Inflammatory macrophage (primary cell): Measurements from ENCODE around the gene HEYL.
"Not testable (repeated sequence)": the region's sequence is repeated elsewhere in the genome, so short reads cannot be mapped to it uniquely, and the experiment has no call there.

Experiments used
- DNase-seq, 2 donors: peaks; one replicate each; pipeline ENCODE4 v3.0.0-alpha.2; 2020 to 2022

Gene HEYL

DNA sequence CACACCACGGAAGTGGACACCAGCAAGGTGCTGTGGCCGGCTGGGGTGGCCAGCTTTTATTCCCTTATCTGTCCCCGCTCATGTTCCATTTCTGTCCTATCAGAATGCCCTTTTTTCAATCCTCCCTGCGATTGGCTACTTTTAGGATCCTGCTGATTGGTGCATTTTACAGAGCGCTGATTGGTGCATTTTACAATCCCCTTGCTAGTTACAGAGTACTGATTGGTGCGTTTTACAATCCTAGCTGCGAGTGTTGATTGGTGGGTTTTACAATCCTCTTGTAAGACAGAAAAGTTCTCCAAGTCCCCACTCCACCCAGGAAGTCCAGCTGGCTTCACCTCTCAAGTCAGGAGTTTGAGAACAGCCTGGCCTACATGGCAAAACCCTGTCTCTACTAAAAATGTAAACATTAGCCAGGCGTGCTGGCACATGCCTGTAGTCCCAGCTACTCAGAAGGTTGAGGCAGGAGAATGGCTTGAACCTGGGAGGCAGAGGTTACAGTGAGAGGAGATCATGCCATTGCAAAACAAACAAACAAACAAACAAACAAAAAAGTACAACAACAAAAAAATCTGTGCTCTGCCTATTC lies 37.7 kb downstream of the HEYL start:
- DNase-seq, result not testable (repeated sequence)

DNA sequence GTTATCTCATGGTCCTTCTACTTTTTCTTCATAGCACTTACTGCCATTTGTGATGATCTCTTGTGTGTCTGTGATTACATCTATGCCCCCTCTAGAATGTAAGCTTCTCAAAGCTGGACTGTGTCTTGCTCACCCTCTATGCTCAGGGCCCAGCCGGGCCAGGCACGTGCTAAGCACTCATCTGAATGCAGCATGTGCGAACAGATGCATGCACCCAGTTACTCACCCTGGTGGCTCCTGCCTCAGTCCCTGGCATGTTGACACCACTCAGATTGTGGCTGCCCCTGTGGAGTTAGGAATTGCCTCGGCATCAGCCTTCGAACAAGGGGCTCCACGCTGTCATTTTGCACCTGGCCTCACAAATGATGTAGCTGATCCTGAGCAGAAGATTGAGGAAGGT lies 43.3 kb downstream of the HEYL start:
- no peak for DNase-seq

DNA sequence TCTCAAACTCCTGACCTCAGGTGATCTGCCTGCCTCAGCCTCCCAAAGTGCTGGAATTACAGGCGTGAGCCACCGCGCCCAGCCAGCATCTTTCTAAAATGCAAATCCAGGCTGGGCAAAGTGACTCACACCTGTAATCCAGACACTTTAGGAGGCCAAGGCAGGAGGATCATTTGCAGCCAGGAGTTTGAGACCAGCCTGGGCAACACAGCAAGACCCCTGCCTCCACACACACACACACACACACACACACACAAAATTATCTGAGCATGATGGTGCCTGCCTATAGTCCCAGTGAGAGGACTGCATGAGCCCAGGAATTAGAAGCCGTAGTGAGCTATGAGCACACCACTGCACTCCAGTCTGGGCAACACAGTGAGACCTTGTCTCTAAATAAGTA lies 46.1 kb downstream of the HEYL start:
- no peak for DNase-seq

DNA sequence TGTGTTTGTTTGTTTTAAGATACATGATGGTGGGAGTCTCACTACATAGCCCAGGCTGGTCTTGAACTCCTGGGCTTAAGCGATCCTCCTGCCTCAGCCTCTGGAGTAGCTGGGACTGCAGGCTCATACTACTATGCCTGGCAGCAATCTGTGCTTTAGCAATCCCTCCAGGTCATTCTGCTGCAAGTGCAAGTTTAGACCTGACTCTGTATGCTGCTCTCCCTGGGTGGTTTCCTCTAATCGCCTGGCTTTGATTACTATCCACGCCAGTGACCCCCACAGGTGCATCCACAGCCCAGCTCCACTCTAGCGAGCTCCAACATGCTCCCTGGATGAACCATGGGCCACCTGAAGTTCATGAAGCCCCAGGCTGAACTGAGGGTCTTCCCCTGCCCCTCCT lies 47.4 kb downstream of the HEYL start:
- DNase-seq, result no peak

DNA sequence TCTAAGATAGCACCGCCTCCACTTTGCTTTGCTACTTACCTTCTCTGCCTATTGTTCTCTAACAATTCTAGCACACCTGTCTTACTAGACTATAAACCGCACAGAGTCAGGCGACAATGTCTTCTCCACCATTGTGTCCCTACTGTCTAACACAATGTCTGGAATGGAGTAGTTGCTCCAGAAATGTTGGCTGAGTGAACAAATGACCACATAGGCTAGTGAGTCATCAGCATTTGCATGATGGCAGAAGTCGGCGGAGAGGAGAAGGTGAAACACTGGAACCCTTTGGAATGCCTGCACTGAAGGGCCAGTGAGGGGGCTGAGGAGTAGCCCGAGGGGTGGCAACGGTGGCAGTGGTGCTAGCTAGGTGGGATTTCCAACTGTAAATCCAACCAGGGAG lies 48.9 kb downstream of the HEYL start:
- no peak for DNase-seq

DNA sequence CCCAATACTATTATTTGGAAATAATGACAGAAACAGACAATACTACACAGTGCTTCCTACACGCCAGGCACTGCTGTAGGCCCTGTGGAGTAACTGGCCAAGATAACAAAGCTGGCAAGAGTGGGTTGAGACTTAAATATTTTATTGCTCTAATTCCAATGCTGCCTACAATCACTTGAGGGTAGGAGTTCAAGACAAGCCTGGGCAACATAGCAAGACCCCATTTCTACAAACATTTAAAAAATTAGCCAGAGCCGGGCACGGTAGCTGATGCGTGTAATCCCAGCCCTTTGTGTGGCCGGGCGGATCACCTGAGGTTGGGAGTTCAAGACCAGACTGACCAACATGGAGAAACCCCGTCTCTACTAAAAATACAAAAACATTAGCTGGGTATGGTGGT lies 53.5 kb downstream of the HEYL start:
- DNase-seq, result no peak

DNA sequence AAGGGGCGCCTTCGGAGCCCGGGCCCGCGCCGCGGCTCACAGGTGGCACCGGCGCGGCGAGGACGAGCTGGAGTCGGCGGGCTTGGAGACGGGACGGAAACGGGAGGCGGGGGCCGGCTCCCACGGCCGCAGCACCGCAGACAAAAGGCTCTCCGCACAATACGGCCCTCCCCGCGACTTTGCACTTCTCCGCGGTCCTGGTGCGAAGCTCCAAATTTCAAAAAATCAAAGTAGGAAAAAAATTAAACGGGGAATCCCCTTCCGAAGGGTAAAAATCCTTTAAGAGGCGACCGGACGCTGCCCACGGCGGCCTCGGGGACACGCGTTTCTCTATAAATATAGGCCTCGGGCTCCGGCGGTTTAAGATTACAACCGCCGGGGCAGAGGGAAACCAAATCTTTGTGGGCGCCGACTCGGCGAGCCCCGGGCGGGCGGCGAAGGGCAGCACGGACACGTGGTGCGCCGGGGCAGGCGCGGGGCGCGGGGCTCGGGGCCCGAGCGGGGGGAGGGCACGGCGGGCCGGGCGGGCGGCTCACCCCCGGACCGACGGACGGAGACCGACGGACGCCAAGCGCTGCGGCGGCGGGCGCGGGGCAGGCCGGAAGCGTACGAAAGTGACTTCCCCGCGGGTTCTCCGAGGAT lies 63.3 kb downstream of the HEYL start:
- DNase-seq, result peak; percentile 17 to 29

DNA sequence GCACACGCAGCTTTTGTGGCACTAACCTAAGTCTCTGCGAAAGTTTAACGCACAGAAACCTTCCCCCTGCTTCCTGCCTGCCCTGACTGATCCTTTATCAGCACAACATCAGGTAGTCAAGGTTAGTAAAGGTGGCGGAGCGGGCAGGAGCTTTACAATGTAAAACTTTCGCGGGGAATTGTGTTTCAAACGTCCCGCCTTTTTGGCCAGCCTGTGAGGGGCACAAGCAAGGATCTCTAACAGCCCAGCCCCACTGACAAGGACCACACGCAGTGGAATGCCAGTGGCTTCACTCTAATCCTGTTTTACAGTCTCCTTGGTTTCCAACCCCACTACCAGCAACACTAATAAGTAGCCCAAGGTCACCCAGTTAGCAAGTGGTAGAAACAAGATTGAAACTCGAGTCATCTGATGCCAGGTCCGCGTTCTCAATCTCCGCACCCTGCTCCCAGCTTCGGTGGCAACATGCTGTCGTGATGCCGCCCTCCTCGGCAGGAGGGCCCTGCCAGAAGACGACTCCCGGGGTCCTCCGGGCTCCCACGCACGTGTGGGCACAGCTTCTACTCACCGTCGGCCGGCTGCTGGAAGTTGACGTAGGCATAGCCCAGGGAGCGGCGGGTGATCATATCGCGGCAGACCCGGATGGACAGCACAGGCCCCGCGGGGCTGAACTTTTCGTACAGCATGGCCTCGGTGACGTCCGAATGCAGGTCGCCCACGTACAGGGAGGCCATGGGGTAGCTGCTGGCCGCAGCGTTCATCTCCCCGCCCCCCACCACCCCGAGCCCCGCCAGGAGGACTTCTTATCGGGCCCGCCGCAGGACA lies 64.0 kb downstream of the HEYL start:
- peak; percentile 47 to 75 for DNase-seq

DNA sequence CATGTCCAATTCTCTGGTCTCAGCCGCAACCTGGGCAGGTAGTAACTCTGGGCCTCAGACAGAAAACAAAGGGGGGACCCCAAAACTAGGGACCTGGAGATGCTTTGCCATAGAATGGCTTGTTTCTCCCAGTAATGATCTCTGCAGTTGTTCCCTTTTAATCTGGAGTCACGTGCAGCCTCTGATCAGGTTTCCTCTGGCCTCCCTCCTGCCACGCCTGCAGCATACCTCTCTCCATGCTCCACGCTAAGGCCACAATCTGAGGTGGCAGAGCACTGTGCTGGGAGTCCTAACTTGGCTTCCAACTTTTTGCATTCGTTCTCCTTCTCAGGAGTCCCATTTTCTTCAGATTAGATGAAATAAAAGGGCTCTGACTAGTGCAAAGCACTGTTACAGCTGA lies 64.8 kb downstream of the HEYL start:
- no peak for DNase-seq
